RWPE2 (cell line): ENCODE measurements around the gene AOAH.
A peak's percentile ranks its signal among the peaks of the same experiment; 100 is the strongest.

Experiments
- ATAC-seq: fragments of 200-7000 bp; cut with Tn5 transposase; 3 replicates; pipeline ENCODE4 v1.9.1; 2021; ENCODE audit warnings: low read depth
- DNase-seq: peaks from one replicate; pipeline ENCODE4 v3.0.0-alpha.2; 2020; ENCODE audit warnings: low spot score
- H3K27ac ChIP-seq: fragments of 450-650 bp; 2 replicates; pipeline ENCODE4 v1.5.1; 2017; ENCODE audit warnings: mild to moderate bottlenecking; ENCODE audit not compliant: poor library complexity, severe bottlenecking
- H3K27me3 ChIP-seq: fragments of 250-450 bp; sonication (Bioruptor Pico); 2 replicates; pipeline ENCODE4 v1.5.1; 2021; ENCODE audit warnings: mild to moderate bottlenecking, moderate library complexity; ENCODE audit not compliant: insufficient read depth, poor library complexity, severe bottlenecking
- H3K36me3 ChIP-seq: fragments of 250-450 bp; sonication (Bioruptor Pico); 2 replicates; pipeline ENCODE4 v1.5.1; 2020; ENCODE audit warnings: low read depth, mild to moderate bottlenecking, moderate library complexity
- H3K4me1 ChIP-seq: fragments of 250-450 bp; sonication (Bioruptor Pico); 2 replicates; pipeline ENCODE4 v1.5.1; 2021; ENCODE audit warnings: mild to moderate bottlenecking, moderate library complexity; ENCODE audit not compliant: insufficient read depth, poor library complexity, severe bottlenecking
- H3K4me3 ChIP-seq: fragments of 250-450 bp; sonication (Bioruptor Pico); 2 replicates; pipeline ENCODE4 v1.5.1; 2021; ENCODE audit warnings: mild to moderate bottlenecking, moderate library complexity; ENCODE audit not compliant: severe bottlenecking
- H3K9me3 ChIP-seq: fragments of 250-450 bp; sonication (Bioruptor Pico); 2 replicates; pipeline ENCODE4 v1.5.1; 2021; ENCODE audit warnings: mild to moderate bottlenecking, moderate library complexity; ENCODE audit not compliant: severe bottlenecking
- CTCF ChIP-seq: fragments of 450-650 bp; IDR thresholded peaks from one replicate; pipeline ENCODE4 v1.5.1; 2017; ENCODE audit warnings: mild to moderate bottlenecking, moderate library complexity; ENCODE audit not compliant: poor library complexity, severe bottlenecking

AOAH gene

DNA sequence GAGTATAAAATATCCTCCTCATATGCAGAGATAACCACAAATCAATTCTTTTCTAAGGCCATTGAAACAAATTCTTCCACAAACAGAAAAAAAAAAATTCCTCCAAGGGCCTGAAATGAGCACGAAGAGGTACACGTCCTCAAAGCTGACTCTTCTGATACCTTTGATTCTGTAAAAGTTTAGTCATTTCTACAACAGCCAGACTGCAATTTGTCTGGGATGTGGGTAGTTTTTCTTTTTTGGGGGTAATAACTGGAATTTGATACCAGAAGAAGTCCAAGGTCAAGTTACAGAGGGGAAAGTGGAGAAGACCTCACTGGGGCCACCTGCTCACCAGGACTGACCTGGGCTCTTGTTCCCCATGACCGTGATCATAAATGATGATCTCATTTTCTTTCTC lies 121.8 kb downstream of the AOAH start:
- H3K4me1 ChIP-seq: peaks cover 17% of the 10 kb centered on the region
- no peak for DNase-seq
- no peaks in the 10 kb centered on the region for H3K27me3 ChIP-seq
- H3K36me3 ChIP-seq: no peaks in the 10 kb centered on the region
- no peaks in the 10 kb centered on the region for H3K9me3 ChIP-seq
- no peak for ATAC-seq
- no peak overlapping the region for H3K27ac ChIP-seq
- no peak for TF ChIP-seq CTCF
- no peak overlapping the region for H3K4me3 ChIP-seq

DNA sequence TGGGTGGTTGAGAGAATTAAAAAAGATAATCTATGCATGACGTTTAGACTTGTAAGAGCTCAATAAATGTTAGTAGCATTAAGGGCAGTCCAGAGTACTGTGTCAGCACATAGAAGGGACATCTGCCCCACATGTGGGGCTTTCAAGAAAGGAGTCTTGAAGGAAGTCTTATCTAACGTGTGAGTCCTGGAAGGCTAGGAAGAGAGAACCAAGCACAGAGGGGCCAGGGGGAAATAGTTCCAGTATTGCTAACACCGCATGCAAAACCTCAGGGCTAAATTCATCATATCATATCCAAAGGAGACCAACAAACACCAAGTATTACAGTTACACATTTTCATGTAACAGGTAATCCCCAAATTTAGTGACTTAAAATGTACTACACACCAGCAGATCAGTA lies 122.7 kb downstream of the AOAH start:
- H3K9me3 ChIP-seq: no peaks in the 10 kb centered on the region
- H3K4me3 ChIP-seq: no peak overlapping the region
- H3K27me3 ChIP-seq: no peaks in the 10 kb centered on the region
- ATAC-seq (no peak), DNase-seq (no peak)
- TF ChIP-seq CTCF: no peak
- no peak overlapping the region for H3K27ac ChIP-seq
- no peaks in the 10 kb centered on the region for H3K36me3 ChIP-seq
- H3K4me1 ChIP-seq: peaks cover 21% of the 10 kb centered on the region

DNA sequence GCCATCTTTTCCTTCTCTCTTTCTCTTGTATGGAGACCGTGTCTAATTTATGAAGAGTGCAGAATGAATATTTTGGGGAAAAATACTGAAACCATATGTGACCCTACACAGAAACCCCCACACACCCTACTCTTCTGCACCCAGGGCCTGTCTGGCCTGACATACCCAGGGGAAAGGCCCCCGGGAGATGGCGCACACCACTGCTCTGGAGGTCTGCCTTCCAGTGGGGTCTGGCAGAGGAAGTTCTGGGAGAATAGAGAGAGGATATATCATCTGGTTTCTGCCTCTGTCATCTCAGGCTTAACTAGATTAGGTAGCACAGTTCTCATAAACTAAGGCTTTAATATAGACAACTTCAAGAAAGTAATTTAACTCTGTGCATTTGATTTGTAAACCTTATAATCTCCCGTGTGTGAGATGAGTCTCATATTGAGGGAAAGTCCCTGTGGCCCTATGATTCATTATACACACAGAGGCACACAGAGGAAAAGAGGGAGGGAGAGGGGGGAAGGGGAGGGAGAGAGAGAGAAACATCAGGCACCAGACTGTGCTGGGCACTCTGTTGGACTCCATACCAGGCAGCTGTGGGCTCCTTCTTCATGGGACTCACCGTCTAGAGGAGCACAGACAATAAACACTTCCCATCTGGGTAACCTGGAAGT lies 123.3 kb downstream of the AOAH start:
- Histone ChIP-seq H3K27ac (no peak overlapping the region), H3K9me3 (no peaks in the 10 kb centered on the region), H3K4me1 (peaks cover 20% of the 10 kb centered on the region), H3K27me3 (no peaks in the 10 kb centered on the region), H3K36me3 (no peaks in the 10 kb centered on the region), H3K4me3 (no peak overlapping the region)
- TF ChIP-seq CTCF: no peak
- DNase-seq: no peak
- ATAC-seq: peak; percentile 84

- Histone ChIP-seq H3K27ac (no peak overlapping the region), H3K27me3 (no peaks in the 10 kb centered on the region), H3K4me1 (peaks cover 14% of the 10 kb centered on the region), H3K36me3 (no peaks in the 10 kb centered on the region), H3K9me3 (no peaks in the 10 kb centered on the region), H3K4me3 (no peak overlapping the region)
- no peak for ATAC-seq
- no peak for TF ChIP-seq CTCF
- no peak for DNase-seq
Measured at GRCh38 chr7:36600314-36600682, 124.0 kb downstream of the AOAH start.

DNA sequence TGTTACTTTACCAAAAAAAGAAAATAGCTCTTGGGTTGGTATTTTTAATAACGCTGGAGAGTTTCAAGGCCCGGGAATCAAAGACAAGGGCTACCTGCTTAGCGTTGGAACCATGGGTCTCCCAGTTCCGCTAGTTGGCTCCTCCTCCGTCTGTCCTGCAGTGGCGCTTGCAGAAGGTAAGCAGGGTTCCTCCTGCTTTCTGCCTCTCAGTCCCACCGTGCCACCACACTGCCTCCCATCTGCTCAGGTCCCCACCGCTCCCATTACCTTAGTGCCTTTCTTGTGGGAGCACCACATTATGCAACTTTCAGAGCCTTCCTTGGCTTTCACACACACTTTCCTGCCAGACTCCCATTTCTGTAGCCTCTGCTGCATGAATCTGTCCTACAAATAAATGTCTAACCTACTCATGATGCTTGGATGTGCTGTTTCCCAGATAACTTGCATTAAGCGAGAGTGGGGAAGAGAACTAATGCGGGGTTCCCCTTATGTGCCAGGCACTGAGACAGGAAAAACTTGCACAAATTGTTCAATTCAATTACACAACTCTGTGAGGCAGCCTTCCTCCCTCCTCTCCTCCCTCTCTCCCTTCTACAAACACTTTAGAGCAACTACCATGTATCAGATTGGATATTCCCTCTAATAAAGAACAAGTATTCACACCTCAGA lies 124.5 kb downstream of the AOAH start:
- peaks cover 9% of the 10 kb centered on the region for H3K4me1 ChIP-seq
- no peak for DNase-seq
- H3K36me3 ChIP-seq: no peaks in the 10 kb centered on the region
- TF ChIP-seq CTCF: no peak
- H3K4me3 ChIP-seq: no peak overlapping the region
- H3K27ac ChIP-seq: no peak overlapping the region
- H3K9me3 ChIP-seq: no peaks in the 10 kb centered on the region
- H3K27me3 ChIP-seq: no peaks in the 10 kb centered on the region
- ATAC-seq: no peak
